IPS DF 19.7 (cell line): ENCODE measurements around the gene GPR84.
"Not testable (repeated sequence)": the region's sequence is repeated elsewhere in the genome, so short reads cannot be mapped to it uniquely, and the experiment has no call there.

Source experiments
- DNase-seq: peaks from one replicate; pipeline ENCODE4 v3.0.0-alpha.2; 2013; ENCODE audit warnings: low read depth, low spot score

GPR84 gene

GRCh38 chr12:54325442-54326109 is 38.7 kb downstream of the GPR84 start:
- DNase-seq: not testable (repeated sequence)

- peak; percentile 99 for DNase-seq
These were observed 39.5 kb downstream of the GPR84 start, which contains the start of gene COPZ1 for GRCh38 chr12:54324617-54325441. COPZ1 (plus strand) TSS chr12:54325131; CDS start chr12:54325164, 33 bp downstream.

- no peak for DNase-seq
These were observed 42.9 kb downstream of the GPR84 start for GRCh38 chr12:54321363-54321762.
